Measurements from ENCODE around the gene GARIN5A. TPM values are rescaled to one million over a fixed set of nuclear protein-coding genes. Genes with fewer than 3 reads are reported as not detected.

GARIN5A gene
- total and polyA plus RNA-seq, 4 experiments from 2014 or later = 0.39 to 0.61 (median 0.44) TPM; not detected in 1

GRCh38 chr19:50492303-50493052, 15.8 kb upstream of the GARIN5A start:
- DNase-seq = no peak
- Mint-ChIP-seq H3K4me3 (peak overlapping the region in 6 of 8 donors; percentile 18 to 72 (median 52)), H3K27ac (peak overlapping the region; percentile 50 to 92 (median 78)), H3K9me3 (no peaks in the 10 kb centered on the region), H3K36me3 (peaks cover 7 to 14% of the 10 kb centered on the region in 2 donors), H3K27me3 (no peaks in the 10 kb centered on the region), H3K4me1 (peaks cover 19 to 38% (median 22%) of the 10 kb centered on the region in 4 donors)
- Histone ChIP-seq H3K4me1 (ENCODE audit: insufficient read depth, low read length) (peaks cover 12% of the 10 kb centered on the region), H3K4me3 (ENCODE audit: low read length in 2 of 2) (no peak overlapping the region), H3K36me3 (ENCODE audit: insufficient read depth, low read length) (no peaks in the 10 kb centered on the region), H3K27ac (ENCODE audit: low read depth, low read length) (no peak overlapping the region), H3K27me3 (ENCODE audit: insufficient read depth, low read length) (no peaks in the 10 kb centered on the region), H3K9me3 (ENCODE audit: control insufficient read depth in 1 of 2, low read length in 2 of 2) (no peaks in the 10 kb centered on the region)
- ChIA-PET POLR2A (ENCODE audit: partially characterized antibody) (no interaction called here), CTCF (ENCODE audit: partially characterized antibody) (no interaction called here)
- intact Hi-C loops (cut with micrococcal nuclease) = no loop called here

- peaks cover 20 to 40% (median 27%) of the 10 kb centered on the region in 4 donors for H3K4me1 Mint-ChIP-seq
- peak overlapping the region in 6 of 7 donors; percentile 43 to 83 (median 62) for H3K27ac Mint-ChIP-seq
- Histone ChIP-seq H3K27ac (ENCODE audit: low read depth, low read length) (no peak overlapping the region), H3K27me3 (ENCODE audit: insufficient read depth, low read length) (no peaks in the 10 kb centered on the region), H3K4me3 (ENCODE audit: low read length in 2 of 2) (no peak overlapping the region), H3K36me3 (ENCODE audit: insufficient read depth, low read length) (no peaks in the 10 kb centered on the region), H3K9me3 (ENCODE audit: control insufficient read depth in 1 of 2, low read length in 2 of 2) (no peaks in the 10 kb centered on the region), H3K4me1 (ENCODE audit: insufficient read depth, low read length) (peaks cover 12% of the 10 kb centered on the region)
- POLR2A ChIA-PET (ENCODE audit: partially characterized antibody) = no interaction called here
- intact Hi-C loops (cut with micrococcal nuclease) = no loop called here
- H3K27me3 Mint-ChIP-seq = no peaks in the 10 kb centered on the region
- peaks cover 9 to 11% of the 10 kb centered on the region in 2 donors for H3K36me3 Mint-ChIP-seq
- no peak for DNase-seq
- no peaks in the 10 kb centered on the region for H3K9me3 Mint-ChIP-seq
- CTCF ChIA-PET (ENCODE audit: partially characterized antibody) = no interaction called here
- H3K4me3 Mint-ChIP-seq = peak overlapping the region in 1 of 8 donors; percentile 29
Observed at GRCh38 chr19:50490991-50491472, 14.4 kb upstream of the GARIN5A start.

DNA sequence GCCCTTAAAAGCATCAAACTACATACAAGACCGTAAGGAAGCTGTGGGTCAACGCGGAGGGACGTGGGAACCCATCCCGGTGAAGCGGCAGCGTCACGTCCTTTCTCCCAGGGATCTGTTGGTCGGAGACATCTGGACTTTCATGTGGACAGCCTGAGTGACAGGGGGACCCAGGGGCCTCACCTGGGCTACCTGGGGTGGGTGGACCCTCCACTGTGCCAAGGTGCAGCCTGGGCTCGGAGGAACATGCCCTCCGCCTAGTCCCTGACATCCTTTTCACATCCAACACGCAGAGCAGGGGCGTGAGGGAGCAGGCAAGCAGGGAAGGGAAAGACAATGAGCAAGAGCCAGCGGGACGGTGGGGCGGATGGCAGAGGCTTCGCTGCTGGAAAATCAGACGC, 13.8 kb upstream of the GARIN5A start:
- no peak overlapping the region for H3K4me3 Mint-ChIP-seq
- Histone ChIP-seq H3K27ac (ENCODE audit: low read depth, low read length) (no peak overlapping the region), H3K27me3 (ENCODE audit: insufficient read depth, low read length) (no peaks in the 10 kb centered on the region), H3K4me3 (ENCODE audit: low read length in 2 of 2) (no peak overlapping the region), H3K9me3 (ENCODE audit: control insufficient read depth in 1 of 2, low read length in 2 of 2) (no peaks in the 10 kb centered on the region), H3K4me1 (ENCODE audit: insufficient read depth, low read length) (peaks cover 12% of the 10 kb centered on the region), H3K36me3 (ENCODE audit: insufficient read depth, low read length) (no peaks in the 10 kb centered on the region)
- POLR2A ChIA-PET (ENCODE audit: partially characterized antibody) = no interaction called here
- DNase-seq = no peak
- H3K9me3 Mint-ChIP-seq = peaks cover 0 to 2% (median 0%) of the 10 kb centered on the region in 8 donors
- intact Hi-C loops (cut with micrococcal nuclease) = no loop called here
- H3K27me3 Mint-ChIP-seq = no peaks in the 10 kb centered on the region
- CTCF ChIA-PET (ENCODE audit: partially characterized antibody) = no interaction called here
- H3K36me3 Mint-ChIP-seq = peaks cover 12 to 15% of the 10 kb centered on the region in 2 donors
- H3K4me1 Mint-ChIP-seq = peaks cover 20 to 40% (median 29%) of the 10 kb centered on the region in 4 donors
- H3K27ac Mint-ChIP-seq = peak overlapping the region in 2 of 7 donors; percentile 17 to 55

DNA sequence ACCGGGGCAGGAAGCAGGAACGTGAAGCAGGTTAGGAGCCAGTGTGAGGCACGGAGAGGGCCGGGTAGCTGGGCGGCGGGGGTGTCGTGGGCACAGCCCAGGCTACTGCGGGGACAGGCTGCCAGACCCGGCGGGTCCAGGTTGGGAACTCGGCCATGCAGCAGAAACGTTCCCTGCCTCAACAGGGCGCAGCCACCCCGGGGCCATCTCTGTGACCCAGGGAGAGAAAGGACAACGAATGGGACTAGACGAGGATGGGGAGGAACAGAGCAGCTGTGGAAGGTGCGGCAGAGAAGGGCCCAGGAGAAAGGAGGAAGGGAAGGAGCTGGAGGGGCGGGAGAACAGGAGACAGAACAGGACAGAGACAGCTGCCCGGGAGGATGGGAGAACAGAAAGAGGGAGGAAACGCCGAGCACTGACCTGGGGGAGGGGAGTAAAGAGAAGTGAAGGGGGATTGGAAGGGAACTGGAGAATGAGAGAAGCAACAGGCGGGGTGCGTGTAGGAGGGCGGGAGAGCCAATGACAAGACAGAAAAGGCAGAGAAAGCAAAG, 12.9 kb upstream of the GARIN5A start:
- intact Hi-C loops (cut with micrococcal nuclease) = no loop called here
- H3K36me3 ChIP-seq (ENCODE audit: insufficient read depth, low read length) = no peaks in the 10 kb centered on the region
- H3K4me1 ChIP-seq (ENCODE audit: insufficient read depth, low read length) = peaks cover 12% of the 10 kb centered on the region
- H3K9me3 Mint-ChIP-seq = peaks cover 0 to 2% (median 0%) of the 10 kb centered on the region in 8 donors
- CTCF ChIA-PET (ENCODE audit: partially characterized antibody) = no interaction called here
- POLR2A ChIA-PET (ENCODE audit: partially characterized antibody) = no interaction called here
- peak overlapping the region in 1 of 8 donors; percentile 34 for H3K4me3 Mint-ChIP-seq
- H3K27me3 Mint-ChIP-seq = no peaks in the 10 kb centered on the region
- H3K9me3 ChIP-seq (ENCODE audit: control insufficient read depth in 1 of 2, low read length in 2 of 2) = no peaks in the 10 kb centered on the region
- no peak overlapping the region for H3K4me3 ChIP-seq (ENCODE audit: low read length in 2 of 2)
- no peak overlapping the region for H3K27ac ChIP-seq (ENCODE audit: low read depth, low read length)
- H3K27me3 ChIP-seq (ENCODE audit: insufficient read depth, low read length) = no peaks in the 10 kb centered on the region
- peaks cover 20 to 40% (median 29%) of the 10 kb centered on the region in 4 donors for H3K4me1 Mint-ChIP-seq
- no peak for DNase-seq
- H3K36me3 Mint-ChIP-seq = peaks cover 13 to 17% of the 10 kb centered on the region in 2 donors
- H3K27ac Mint-ChIP-seq = no peak overlapping the region

DNA sequence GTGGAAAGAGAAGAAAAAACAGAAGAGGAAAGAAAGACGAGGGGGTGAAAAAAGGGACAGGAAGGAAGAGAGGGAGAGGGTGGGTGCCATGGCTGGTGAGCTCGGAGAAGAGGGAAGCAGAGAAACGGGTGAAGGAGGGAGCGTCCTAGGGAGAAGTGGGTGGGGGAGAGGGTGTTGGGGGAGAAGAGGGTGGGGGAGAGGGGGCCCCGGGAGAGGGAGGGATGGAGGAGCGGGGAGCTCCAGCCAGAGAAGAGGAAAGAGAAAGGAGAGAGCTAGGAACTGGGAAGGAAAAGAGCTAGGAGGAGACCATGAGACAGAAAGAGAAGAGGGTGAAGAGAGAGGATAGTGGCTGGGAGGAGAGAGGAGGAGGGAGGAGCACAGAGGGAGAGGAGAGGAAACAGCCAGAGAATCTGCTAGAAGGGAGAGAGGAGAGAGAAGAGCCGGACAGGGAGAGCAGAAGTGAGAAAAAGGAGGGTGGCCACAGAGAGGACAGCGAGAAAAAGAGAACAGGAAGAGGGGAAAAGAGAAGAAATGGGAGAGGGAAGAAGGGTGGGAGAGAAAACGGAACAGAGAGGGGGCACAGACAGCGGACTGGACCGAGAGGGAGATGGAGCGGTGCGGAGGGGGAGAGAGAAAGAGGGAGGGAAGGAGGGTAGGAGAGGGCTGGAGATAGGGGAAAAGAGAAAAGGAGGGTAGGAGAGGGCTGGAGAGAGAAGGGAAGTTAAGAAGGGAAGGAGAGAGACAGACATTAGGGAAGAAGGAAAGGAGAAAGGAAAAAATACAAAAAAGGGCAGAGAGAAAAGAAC, 11.9 kb upstream of the GARIN5A start:
- CTCF ChIA-PET (ENCODE audit: partially characterized antibody) = no interaction called here
- no peak overlapping the region for H3K4me3 Mint-ChIP-seq

DNA sequence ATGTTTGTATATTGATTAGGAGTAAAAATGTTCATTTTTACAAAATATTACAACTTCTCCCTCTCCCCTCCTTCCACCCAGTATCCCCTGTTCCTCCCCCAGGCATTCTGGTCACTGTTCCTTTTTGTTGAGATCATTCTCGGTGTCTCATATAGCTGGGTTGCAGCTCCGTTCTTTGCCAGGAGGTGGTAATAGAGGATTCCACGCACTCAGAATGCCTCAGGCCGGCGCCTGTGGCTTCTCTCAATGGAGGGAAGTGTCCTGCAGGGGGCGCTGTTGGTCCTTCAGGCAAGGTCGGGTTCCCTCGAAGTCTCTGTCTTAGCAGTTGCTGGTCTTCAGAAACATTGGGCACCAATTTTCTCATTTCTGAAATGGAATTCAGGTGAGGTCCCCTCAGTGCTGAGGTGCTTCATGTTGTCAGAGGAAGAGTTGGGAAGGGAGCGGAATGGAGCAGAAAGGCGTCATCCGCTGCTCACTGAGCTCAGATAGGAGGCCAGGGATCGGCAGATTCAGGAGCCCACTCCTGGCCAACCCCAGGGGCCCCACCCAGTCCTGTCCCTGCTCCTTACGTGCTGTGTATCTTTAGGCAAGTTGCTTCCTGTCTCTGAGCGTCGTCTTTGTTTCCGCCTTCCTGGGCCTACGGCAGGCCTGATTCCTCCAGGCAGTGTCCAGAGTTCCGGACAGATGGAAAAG, 10.3 kb upstream of the GARIN5A start:
- H3K27me3 Mint-ChIP-seq = no peaks in the 10 kb centered on the region
- peaks cover 16 to 34% (median 24%) of the 10 kb centered on the region in 4 donors for H3K4me1 Mint-ChIP-seq
- peaks cover 0 to 2% (median 0%) of the 10 kb centered on the region in 8 donors for H3K9me3 Mint-ChIP-seq
- Histone ChIP-seq H3K9me3 (ENCODE audit: control insufficient read depth in 1 of 2, low read length in 2 of 2) (no peaks in the 10 kb centered on the region), H3K4me3 (ENCODE audit: low read length in 2 of 2) (no peak overlapping the region), H3K27me3 (ENCODE audit: insufficient read depth, low read length) (no peaks in the 10 kb centered on the region), H3K4me1 (ENCODE audit: insufficient read depth, low read length) (peaks cover 8% of the 10 kb centered on the region), H3K36me3 (ENCODE audit: insufficient read depth, low read length) (peaks cover 4% of the 10 kb centered on the region), H3K27ac (ENCODE audit: low read depth, low read length) (no peak overlapping the region)
- intact Hi-C loops (cut with micrococcal nuclease) = no loop called here
- ChIA-PET POLR2A (ENCODE audit: partially characterized antibody) (interaction anchor here (1.1 kb wide), 1 partner anchor 24 kb away, joined by 3 read pairs; the partner anchor contains the start of gene JOSD2), CTCF (ENCODE audit: partially characterized antibody) (no interaction called here)
- H3K27ac Mint-ChIP-seq = peak overlapping the region in 1 of 7 donors; percentile 30
- no peak overlapping the region for H3K4me3 Mint-ChIP-seq
- H3K36me3 Mint-ChIP-seq = peaks cover 19 to 29% of the 10 kb centered on the region in 2 donors
- DNase-seq = peak in 4 of 5 donors; percentile 22 to 27 (median 26)

More for the DNA sequence above, 11.9 kb upstream of the GARIN5A start:
- Mint-ChIP-seq H3K27ac (peak overlapping the region in 1 of 7 donors; percentile 6), H3K4me1 (peaks cover 20 to 40% (median 29%) of the 10 kb centered on the region in 4 donors), H3K36me3 (peaks cover 13 to 17% of the 10 kb centered on the region in 2 donors), H3K27me3 (no peaks in the 10 kb centered on the region), H3K9me3 (peaks cover 0 to 2% (median 0%) of the 10 kb centered on the region in 8 donors)
- no peak for DNase-seq
- Histone ChIP-seq H3K4me3 (ENCODE audit: low read length in 2 of 2) (no peak overlapping the region), H3K36me3 (ENCODE audit: insufficient read depth, low read length) (no peaks in the 10 kb centered on the region), H3K4me1 (ENCODE audit: insufficient read depth, low read length) (peaks cover 12% of the 10 kb centered on the region), H3K9me3 (ENCODE audit: control insufficient read depth in 1 of 2, low read length in 2 of 2) (no peaks in the 10 kb centered on the region), H3K27ac (ENCODE audit: low read depth, low read length) (no peak overlapping the region), H3K27me3 (ENCODE audit: insufficient read depth, low read length) (no peaks in the 10 kb centered on the region)
- POLR2A ChIA-PET (ENCODE audit: partially characterized antibody) = no interaction called here
- intact Hi-C loops (cut with micrococcal nuclease) = no loop called here

Data from CD4-positive, alpha-beta memory T cell (primary cell).